ENCODE results near the gene TNS4.

DNA sequence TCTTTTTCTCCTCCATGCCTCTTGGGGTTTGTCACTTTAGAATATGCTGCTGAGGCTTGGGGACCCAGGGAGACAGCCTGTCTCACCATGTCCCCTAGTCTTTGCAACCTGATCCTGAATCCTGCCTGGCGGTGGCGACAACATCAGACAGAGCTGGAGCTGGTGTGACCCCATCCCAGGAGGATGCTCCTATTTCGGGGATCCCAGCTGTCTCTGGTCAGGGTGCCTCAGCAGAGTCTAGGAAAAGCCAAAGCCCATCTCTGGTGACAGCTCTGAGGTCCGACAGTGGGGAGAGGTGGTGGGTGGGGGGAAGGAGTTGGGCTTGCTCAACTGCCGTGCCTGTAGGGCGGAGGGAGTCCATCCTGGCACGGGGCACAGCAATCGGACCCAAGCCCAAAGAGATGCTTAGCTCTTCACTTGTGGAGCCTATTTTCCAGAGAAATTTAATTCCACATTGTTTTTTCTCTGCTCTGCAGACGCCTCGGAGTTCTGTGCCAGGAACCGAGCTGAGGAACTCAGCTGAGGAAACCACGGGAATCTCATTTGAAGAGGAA is 10.3 kb upstream of the TNS4 start:
- TF ChIP-seq EZH2phosphoT487 (IDR thresholded peaks at IDR 0.05; ENCODE audit: insufficient read depth, low read depth): no peak
- TF ChIP-seq EZH2 (IDR thresholded peaks at IDR 0.05; ENCODE audit: insufficient read depth, poor library complexity, severe bottlenecking): no peak

Measured in GM23248 (cell line).